GM12878 (cell line): ENCODE results near the gene TULP1. TPM values are rescaled to one million over a fixed set of nuclear protein-coding genes. Genes with fewer than 3 reads are reported as not detected.

Source experiments
- ATAC-seq: fragments of 200-7000 bp; cut with Tn5 transposase; 3 replicates; pipeline ENCODE4 v1.9.1; 2020; ENCODE audit warnings: mild to moderate bottlenecking, moderate library complexity
- BruUV-seq: library from RNA; stranded (reverse); fragments of 400-500 nt; replicated peaks from 2 replicates; lab custom pipeline; 2021; lab: Mats Ljungman, UMichigan
- CTCF ChIA-PET: fragments of 300-600 bp; sonication (Branson Sonifier 250); formaldehyde crosslinking; extraction: SDS; loops from one replicate; lab custom pipeline; 2021; ENCODE audit warnings: inconsistent platforms; lab: Yijun Ruan, JAX
- POLR2A ChIA-PET: fragments of 350-600 bp; formaldehyde crosslinking; extraction: SDS; loops from one replicate; lab custom pipeline; 2021; ENCODE audit warnings: inconsistent platforms; lab: Charles Lee
- RAD21 ChIA-PET: fragments of 300-600 bp; sonication (Branson Sonifier 250); formaldehyde crosslinking; loops from one replicate; lab custom pipeline; 2023; ENCODE audit warnings: antibody characterized with exemption; ENCODE audit not compliant: unreplicated experiment; lab: Charles Lee
- SMC1A ChIA-PET: fragments of 300-600 bp; sonication (Branson Sonifier 250); formaldehyde crosslinking; loops from one replicate; lab custom pipeline; 2023; ENCODE audit not compliant: unreplicated experiment, uncharacterized antibody; lab: Charles Lee
- DNase-seq: peaks from one replicate; pipeline ENCODE4 v3.0.0-alpha.2; 2011; ENCODE audit warnings: low read depth, low spot score
- FAIRE-seq: peaks from 3 replicates; lab custom pipeline; 2011; peaks lifted over from hg19 to GRCh38; lab: Jason Lieb, UNC
- H2AFZ ChIP-seq: 2 replicates; pipeline ENCODE4 v1.6.0; 2011; ENCODE audit warnings: low read depth, low read length, control low read depth; ENCODE audit not compliant: control insufficient read depth
- H3K27ac ChIP-seq: 2 replicates; pipeline ENCODE4 v1.5.1; 2011; ENCODE audit warnings: control low read depth; ENCODE audit not compliant: control insufficient read depth, insufficient read depth
- H3K27me3 ChIP-seq, 2 experiments: replicated peaks in 1 of 2; 2 replicates each; pipeline versions ENCODE4 v1.6.0 to v1.6.1; 2011; ENCODE audit warnings: low read length in 1 of 2; ENCODE audit not compliant: control insufficient read depth in 2 of 2, insufficient read depth in 2 of 2
- H3K36me3 ChIP-seq, 2 experiments: 2 replicates each; pipeline ENCODE4 v1.5.1; 2011; ENCODE audit warnings: low read length in 1 of 2; ENCODE audit not compliant: control insufficient read depth in 2 of 2, insufficient read depth in 2 of 2
- H3K4me1 ChIP-seq: 2 replicates; pipeline ENCODE4 v1.6.1; 2011; ENCODE audit warnings: mild to moderate bottlenecking, low read length, moderate library complexity, mixed read lengths; ENCODE audit not compliant: control insufficient read depth, insufficient read depth
- H3K4me2 ChIP-seq: 2 replicates; pipeline ENCODE4 v1.6.0; 2011; ENCODE audit warnings: control low read depth; ENCODE audit not compliant: control insufficient read depth, insufficient read depth
- H3K4me3 ChIP-seq: fragments of 200-600 bp; sonication (generic); 2 replicates; pipeline ENCODE4 v1.5.1; 2016
- H3K79me2 ChIP-seq: 2 replicates; pipeline ENCODE4 v1.6.0; 2011; ENCODE audit warnings: low read length; ENCODE audit not compliant: control insufficient read depth, insufficient read depth
- H3K9ac ChIP-seq: 2 replicates; pipeline ENCODE4 v1.8.0; 2011; ENCODE audit warnings: low read length, control low read depth, mixed read lengths; ENCODE audit not compliant: control insufficient read depth, insufficient read depth
- H3K9me3 ChIP-seq: replicated peaks from 3 replicates; pipeline ENCODE4 v1.5.1; 2011; ENCODE audit warnings: mild to moderate bottlenecking, low read length; ENCODE audit not compliant: control insufficient read depth, insufficient read depth
- H4K20me1 ChIP-seq: 2 replicates; pipeline ENCODE4 v1.6.0; 2011; ENCODE audit not compliant: control insufficient read depth, insufficient read depth
- CBX3 ChIP-seq: fragments of 200-600 bp; sonication (generic); IDR thresholded peaks from 2 replicates; pipeline ENCODE4 v1.6.1; 2016; ENCODE audit warnings: low read depth, borderline replicate concordance
- E2F4 ChIP-seq: IDR thresholded peaks from 2 replicates; pipeline ENCODE4 v1.6.1; 2012; ENCODE audit warnings: low read depth, low read length, improper control_type of control experiment
- EZH2 ChIP-seq: IDR thresholded peaks from 2 replicates; pipeline ENCODE4 v1.6.1; 2012; ENCODE audit warnings: low read depth, mild to moderate bottlenecking, control low read depth, inconsistent platforms, low read length, borderline replicate concordance; ENCODE audit not compliant: control insufficient read depth
- IKZF1 ChIP-seq: fragments of 450-650 bp; conservative IDR thresholded peaks from 2 replicates; pipeline ENCODE4 v1.6.1; 2017; ENCODE audit warnings: antibody characterized with exemption, mild to moderate bottlenecking
- NKRF ChIP-seq: fragments of 450-650 bp; conservative IDR thresholded peaks from 2 replicates; pipeline ENCODE4 v1.6.1; 2017; ENCODE audit warnings: mild to moderate bottlenecking, moderate library complexity
- PBX3 ChIP-seq: IDR thresholded peaks from 2 replicates; pipeline ENCODE4 v1.6.1; 2011; ENCODE audit warnings: mild to moderate bottlenecking, low read depth, low read length, moderate library complexity; ENCODE audit not compliant: insufficient replicate concordance
- TARDBP ChIP-seq: IDR thresholded peaks from 2 replicates; pipeline ENCODE4 v1.6.1; 2016; ENCODE audit warnings: borderline replicate concordance
- ZBTB40 ChIP-seq: fragments of 450-650 bp; IDR thresholded peaks from 2 replicates; pipeline ENCODE4 v1.6.1; 2016; ENCODE audit warnings: mild to moderate bottlenecking, moderate library complexity, borderline replicate concordance
- WGBS: methylation state at CpG from one replicate; pipeline ENCODE4 v1.1.6; 2016; ENCODE audit warnings: low lambda C conversion rate; ENCODE audit not compliant: insufficient replicate concordance, insufficient coverage; ENCODE audit errors: missing lambda C conversion rate; 5-methylcytosine and 5-hydroxymethylcytosine counted together
- in situ Hi-C: fragments of 300-500 bp; cut with MboI; formaldehyde crosslinking; loops from 9 replicates; pipeline ENCODE4 v1.14.3; 2018; ENCODE audit warnings: mixed read lengths
- intact Hi-C: fragments of 100-400 bp; cut with micrococcal nuclease; formaldehyde crosslinking; loops from one replicate; pipeline ENCODE4 v1.14.2; 2022; ENCODE audit not compliant: unreplicated experiment
- polyA plus RNA-seq, 11 experiments: library from polyadenylated mRNA; depleted of rRNA in 4 of 11; unstranded in 6 of 11; stranded (reverse) in 5 of 11; fragments of >200 nt; fragmentation: Nextera tagmentation in 4 of 11; fragmentation: Illumina TruSeq in 1 of 11; extraction: Ambion mirVana in 4 of 11; extraction: Trizol in 1 of 11; gene quantifications; 1 replicate in 1 of 11; 2 replicates in 10 of 11; pipeline versions ENCODE4 v1.2.1 to v1.2.3, GENCODE V29; 2011 to 2016; ENCODE audit warnings: inconsistent platforms in 2 of 11, missing spikeins in 2 of 11, low read depth in 1 of 11
- total RNA-seq, 4 experiments: library from RNA; depleted of rRNA in 3 of 4; stranded (reverse); fragments of >200 nt in 3 of 4; fragmentation: Illumina TruSeq in 1 of 4; extraction: Trizol in 1 of 4; gene quantifications; 2 replicates each; pipeline versions ENCODE4 v1.2.1 to v1.2.3, GENCODE V29; 2013 to 2021

Gene TULP1
- total and polyA plus RNA-seq, 10 of the 15 experiments (the other 5 are each of a cell fraction or from before 2014, with no cell fraction given): not detected

GRCh38 chr6:35500782-35501181, 11.9 kb downstream of the TULP1 start (continued):
- no peak for TF ChIP-seq TARDBP
- TF ChIP-seq CBX3: no peak
- TF ChIP-seq IKZF1: no peak
- no peak for TF ChIP-seq E2F4

- TF ChIP-seq ZBTB40: no peak
- TF ChIP-seq NKRF: no peak
- no peak for TF ChIP-seq EZH2
- TF ChIP-seq PBX3: no peak
- H4K20me1 ChIP-seq: no peaks in the 10 kb centered on the region
- H3K4me3 ChIP-seq: no peak overlapping the region
- H3K4me1 ChIP-seq: peaks cover 2% of the 10 kb centered on the region; the same call in 1 of the 2 replicates
- H3K27ac ChIP-seq: no peak overlapping the region
- WGBS: 2% methylated on average over 4 of the region's 4 CpGs
- ATAC-seq: no peak
- H3K9ac ChIP-seq: no peak overlapping the region
- ChIA-PET RAD21 (no interaction called here), POLR2A (no interaction called here), SMC1A (no interaction called here), CTCF (no interaction called here)
- no peaks in the 10 kb centered on the region for H3K36me3 ChIP-seq
- FAIRE-seq: no peak
- no peak overlapping the region for H2AFZ ChIP-seq
- intact Hi-C loops (no loop called here), in situ Hi-C loops (no loop called here)
- no peaks in the 10 kb centered on the region for H3K9me3 ChIP-seq
- DNase-seq: no peak
- BruUV-seq: no TSS peak
- no peak overlapping the region for H3K4me2 ChIP-seq
- peaks cover 2 to 16% of the 10 kb centered on the region in 2 experiments for H3K27me3 ChIP-seq
- H3K79me2 ChIP-seq: no peaks in the 10 kb centered on the region
Measured at GRCh38 chr6:35499372-35499771, 13.3 kb downstream of the TULP1 start.
